ENCODE results near the gene GJC2.

GJC2 gene

DNA sequence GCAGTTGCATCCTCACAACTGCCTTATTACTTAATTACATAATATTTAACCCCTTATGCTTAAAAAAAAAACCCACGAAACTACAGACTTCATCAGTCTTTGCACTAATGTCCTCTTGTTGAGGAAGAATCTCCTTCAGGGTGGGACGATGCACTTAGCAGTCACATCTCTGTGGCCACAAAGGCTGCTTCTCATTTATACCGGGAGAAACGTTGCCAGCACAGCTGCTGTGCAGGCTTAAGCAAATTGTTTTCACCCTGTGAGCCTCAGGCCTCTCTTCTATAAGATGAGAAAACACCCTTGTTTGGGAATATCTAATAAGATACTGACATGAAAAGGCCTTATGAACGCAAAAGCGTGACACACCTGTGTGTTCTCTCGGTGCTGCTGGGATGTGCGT lies 55.2 kb downstream of the GJC2 start:
- Histone ChIP-seq H3K79me1 (ENCODE audit: low read depth, low read length) (peaks cover 7% of the 10 kb centered on the region), H2AK5ac (ENCODE audit: low read depth, low read length) (no peak overlapping the region), H2AFZ (ENCODE audit: low read length) (peak overlapping the region; percentile 80), H3K4me2 (ENCODE audit: insufficient read depth, low read length, poor library complexity, severe bottlenecking) (no peak overlapping the region), H3K23ac (ENCODE audit: low read depth, low read length, poor library complexity) (no peak overlapping the region), H3K9ac (ENCODE audit: low read depth, low read length, poor library complexity) (no peak overlapping the region), H3K27ac (replicated peaks; ENCODE audit: low read length) (no peak overlapping the region), H2BK12ac (ENCODE audit: low read length) (no peak overlapping the region), H3K4me1 (ENCODE audit: control insufficient read depth in 2 of 2, insufficient read depth in 1 of 2, low read depth in 1 of 2, low read length in 2 of 2) (peaks cover 22 to 28% of the 10 kb centered on the region in 2 donors), H2BK15ac (ENCODE audit: low read length) (no peak overlapping the region), H3K27me3 (ENCODE audit: control insufficient read depth in 3 of 3, insufficient read depth in 3 of 3, low read depth in 1 of 3, low read length in 3 of 3) (no peaks in the 10 kb centered on the region), H4K8ac (ENCODE audit: low read depth, low read length) (no peak overlapping the region), H3K14ac (ENCODE audit: low read length) (no peak overlapping the region), H3K4me3 (ENCODE audit: low read length in 2 of 2) (no peak overlapping the region), H2BK120ac (ENCODE audit: low read depth, low read length) (no peak overlapping the region), H3K36me3 (replicated peaks in 1 of 2; ENCODE audit: control insufficient read depth in 2 of 2, insufficient read depth in 2 of 2, low read length in 2 of 2) (no peaks in the 10 kb centered on the region), H4K91ac (ENCODE audit: low read depth, low read length, poor library complexity) (no peak overlapping the region), H3K18ac (ENCODE audit: low read length) (no peak overlapping the region), H3K9me3 (replicated peaks in 1 of 2; ENCODE audit: control insufficient read depth in 2 of 2, insufficient read depth in 1 of 2, low read depth in 1 of 2, low read length in 2 of 2) (peaks cover 1 to 2% of the 10 kb centered on the region in 2 donors), H3K4ac (ENCODE audit: low read length) (no peak overlapping the region), H2BK5ac (ENCODE audit: low read length) (no peak overlapping the region)
- no peak for DNase-seq (ENCODE audit: low spot score)
- WGBS, 2 donors (ENCODE audit: extremely low coverage in 2 of 2, insufficient read length in 2 of 2, insufficient replicate concordance in 1 of 2): 100% methylated on average over 1 of the region's 8 CpGs; no CpG with 5 or more reads in 1 of the 2 donors

GRCh38 chr1:228205526-228206436 lies 56.1 kb downstream of the GJC2 start:
- Histone ChIP-seq H2AFZ (ENCODE audit: low read length) (peak overlapping the region; percentile 80), H3K36me3 (replicated peaks in 1 of 2; ENCODE audit: control insufficient read depth in 2 of 2, insufficient read depth in 2 of 2, low read length in 2 of 2) (no peaks in the 10 kb centered on the region), H3K4ac (ENCODE audit: low read length) (peak overlapping the region; percentile 59), H2BK5ac (ENCODE audit: low read length) (no peak overlapping the region), H4K8ac (ENCODE audit: low read depth, low read length) (peak overlapping the region; percentile 68), H2BK120ac (ENCODE audit: low read depth, low read length) (no peak overlapping the region), H3K4me1 (ENCODE audit: control insufficient read depth in 2 of 2, insufficient read depth in 1 of 2, low read depth in 1 of 2, low read length in 2 of 2) (peaks cover 24 to 28% of the 10 kb centered on the region in 2 donors), H3K79me1 (ENCODE audit: low read depth, low read length) (peaks cover 7% of the 10 kb centered on the region), H3K4me2 (ENCODE audit: insufficient read depth, low read length, poor library complexity, severe bottlenecking) (no peak overlapping the region), H3K27me3 (ENCODE audit: control insufficient read depth in 3 of 3, insufficient read depth in 3 of 3, low read depth in 1 of 3, low read length in 3 of 3) (no peaks in the 10 kb centered on the region), H3K27ac (replicated peaks; ENCODE audit: low read length) (no peak overlapping the region), H2BK12ac (ENCODE audit: low read length) (no peak overlapping the region), H4K91ac (ENCODE audit: low read depth, low read length, poor library complexity) (no peak overlapping the region), H3K9ac (ENCODE audit: low read depth, low read length, poor library complexity) (no peak overlapping the region), H3K23ac (ENCODE audit: low read depth, low read length, poor library complexity) (no peak overlapping the region), H3K4me3 (ENCODE audit: low read length in 2 of 2) (no peak overlapping the region), H2BK15ac (ENCODE audit: low read length) (no peak overlapping the region), H3K9me3 (replicated peaks in 1 of 2; ENCODE audit: control insufficient read depth in 2 of 2, insufficient read depth in 1 of 2, low read depth in 1 of 2, low read length in 2 of 2) (no peaks in the 10 kb centered on the region), H3K18ac (ENCODE audit: low read length) (peak overlapping the region; percentile 39), H2AK5ac (ENCODE audit: low read depth, low read length) (no peak overlapping the region), H3K14ac (ENCODE audit: low read length) (no peak overlapping the region)
- no peak for DNase-seq (ENCODE audit: low spot score)
- WGBS, 2 donors (ENCODE audit: extremely low coverage in 2 of 2, insufficient read length in 2 of 2, insufficient replicate concordance in 1 of 2): no CpG with 5 or more reads among the region's 15 CpGs

- Histone ChIP-seq H2AK5ac (ENCODE audit: low read depth, low read length) (peak overlapping the region; percentile 99), H2BK12ac (ENCODE audit: low read length) (no peak overlapping the region), H3K9ac (ENCODE audit: low read depth, low read length, poor library complexity) (no peak overlapping the region)
Measured at GRCh38 chr1:228206582-228207351, 57.0 kb downstream of the GJC2 start.

More at GRCh38 chr1:228206582-228207351, 57.0 kb downstream of the GJC2 start:
- Histone ChIP-seq H2BK120ac (ENCODE audit: low read depth, low read length) (no peak overlapping the region), H3K9me3 (replicated peaks in 1 of 2; ENCODE audit: control insufficient read depth in 2 of 2, insufficient read depth in 1 of 2, low read depth in 1 of 2, low read length in 2 of 2) (no peaks in the 10 kb centered on the region), H3K27ac (replicated peaks; ENCODE audit: low read length) (no peak overlapping the region), H2AFZ (ENCODE audit: low read length) (peak overlapping the region; percentile 80), H2BK15ac (ENCODE audit: low read length) (peak overlapping the region; percentile 96), H3K79me1 (ENCODE audit: low read depth, low read length) (peaks cover 6% of the 10 kb centered on the region), H3K18ac (ENCODE audit: low read length) (peak overlapping the region; percentile 87), H3K14ac (ENCODE audit: low read length) (no peak overlapping the region), H3K4me1 (ENCODE audit: control insufficient read depth in 2 of 2, insufficient read depth in 1 of 2, low read depth in 1 of 2, low read length in 2 of 2) (peaks cover 24 to 28% of the 10 kb centered on the region in 2 donors), H3K4ac (ENCODE audit: low read length) (no peak overlapping the region), H3K4me2 (ENCODE audit: insufficient read depth, low read length, poor library complexity, severe bottlenecking) (no peak overlapping the region), H3K4me3 (ENCODE audit: low read length in 2 of 2) (no peak overlapping the region), H4K91ac (ENCODE audit: low read depth, low read length, poor library complexity) (no peak overlapping the region), H3K23ac (ENCODE audit: low read depth, low read length, poor library complexity) (peak overlapping the region; percentile 80), H3K27me3 (ENCODE audit: control insufficient read depth in 3 of 3, insufficient read depth in 3 of 3, low read depth in 1 of 3, low read length in 3 of 3) (peaks cover 0 to 3% (median 0%) of the 10 kb centered on the region in 3 experiments), H3K36me3 (replicated peaks in 1 of 2; ENCODE audit: control insufficient read depth in 2 of 2, insufficient read depth in 2 of 2, low read length in 2 of 2) (no peaks in the 10 kb centered on the region), H4K8ac (ENCODE audit: low read depth, low read length) (no peak overlapping the region), H2BK5ac (ENCODE audit: low read length) (peak overlapping the region; percentile 82)
- no CpG with 5 or more reads among the region's 16 CpGs for WGBS, 2 donors (ENCODE audit: extremely low coverage in 2 of 2, insufficient read length in 2 of 2, insufficient replicate concordance in 1 of 2)
- DNase-seq (ENCODE audit: low spot score): no peak
